Mesodermal cell (in vitro differentiated cells): ENCODE measurements around the gene RUNX2.

Experiments
- H3K27ac ChIP-seq: 2 replicates; pipeline ENCODE4 v1.7.0; 2013; ENCODE audit warnings: mild to moderate bottlenecking, low read depth, low read length, moderate library complexity; ENCODE audit not compliant: severe bottlenecking
- H3K36me3 ChIP-seq: 2 replicates; pipeline ENCODE4 v1.7.1; 2013; ENCODE audit warnings: mild to moderate bottlenecking, low read length, moderate library complexity; ENCODE audit not compliant: control insufficient read depth, insufficient read depth
- H3K4me1 ChIP-seq: one replicate; pipeline ENCODE4 v1.7.1; 2013; ENCODE audit warnings: mild to moderate bottlenecking, low read length; ENCODE audit not compliant: insufficient read depth, control insufficient read depth, poor library complexity, severe bottlenecking
- H3K4me3 ChIP-seq: 2 replicates; pipeline ENCODE4 v1.7.0; 2013; ENCODE audit warnings: low read length, control low read depth, mild to moderate bottlenecking; ENCODE audit not compliant: insufficient read depth, poor library complexity, severe bottlenecking; ENCODE audit errors: extremely low read depth
- H3K9me3 ChIP-seq: 2 replicates; pipeline ENCODE4 v1.7.1; 2013; ENCODE audit warnings: mild to moderate bottlenecking, low read length, moderate library complexity; ENCODE audit not compliant: control insufficient read depth
- whole genome bisulfite sequencing, 2 experiments: methylation state at CpG; one replicate each; pipeline ENCODE4 v1.1.5; 2013; ENCODE audit warnings: missing lambda C conversion rate in 2 of 2; ENCODE audit not compliant: insufficient coverage in 2 of 2; 5-methylcytosine and 5-hydroxymethylcytosine counted together

The RUNX2 gene

GRCh38 chr6:45635284-45635867, 307.2 kb downstream of the RUNX2 start:
- Histone ChIP-seq H3K9me3 (no peaks in the 10 kb centered on the region), H3K4me3 (no peak overlapping the region), H3K4me1 (no peaks in the 10 kb centered on the region), H3K36me3 (no peaks in the 10 kb centered on the region), H3K27ac (no peak overlapping the region)
- 87 to 100% methylated on average over 1 to 7 of the region's 8 CpGs for WGBS, 2 experiments

- 79 to 97% methylated on average over 2 to 3 of the region's 3 CpGs for WGBS, 2 experiments
- Histone ChIP-seq H3K4me3 (no peak overlapping the region), H3K4me1 (no peaks in the 10 kb centered on the region), H3K36me3 (no peaks in the 10 kb centered on the region), H3K9me3 (no peaks in the 10 kb centered on the region), H3K27ac (no peak overlapping the region)
Observed at GRCh38 chr6:45637056-45637455, 308.9 kb downstream of the RUNX2 start.

GRCh38 chr6:45637611-45638257, 309.6 kb downstream of the RUNX2 start:
- Histone ChIP-seq H3K36me3 (no peaks in the 10 kb centered on the region), H3K27ac (no peak overlapping the region), H3K4me3 (no peak overlapping the region), H3K9me3 (no peaks in the 10 kb centered on the region), H3K4me1 (no peaks in the 10 kb centered on the region)
- WGBS, 2 experiments: 89 to 90% methylated on average over 2 to 6 of the region's 7 CpGs

- H3K4me3 ChIP-seq: no peak overlapping the region
- H3K27ac ChIP-seq: no peak overlapping the region
- H3K9me3 ChIP-seq: no peaks in the 10 kb centered on the region
- 86 to 100% methylated on average over 1 of the region's 2 CpGs for whole genome bisulfite sequencing, 2 experiments
- no peaks in the 10 kb centered on the region for H3K4me1 ChIP-seq
- H3K36me3 ChIP-seq: no peaks in the 10 kb centered on the region
Observed at GRCh38 chr6:45640081-45640491, 312.0 kb downstream of the RUNX2 start.

- 79 to 94% methylated on average over 9 to 10 of the region's 13 CpGs for WGBS, 2 experiments
- no peak overlapping the region for H3K4me3 ChIP-seq
- H3K36me3 ChIP-seq: no peaks in the 10 kb centered on the region
Observed at GRCh38 chr6:45640811-45641210, 312.7 kb downstream of the RUNX2 start.

GRCh38 chr6:45642331-45643125, 314.4 kb downstream of the RUNX2 start:
- Histone ChIP-seq H3K27ac (no peak overlapping the region), H3K36me3 (no peaks in the 10 kb centered on the region), H3K9me3 (no peaks in the 10 kb centered on the region), H3K4me3 (no peak overlapping the region), H3K4me1 (peaks cover 4% of the 10 kb centered on the region)
- 91 to 96% methylated on average over 17 to 18 of the region's 20 CpGs for WGBS, 2 experiments

More at GRCh38 chr6:45640811-45641210, 312.7 kb downstream of the RUNX2 start:
- H3K9me3 ChIP-seq: no peaks in the 10 kb centered on the region
- no peak overlapping the region for H3K27ac ChIP-seq
- H3K4me1 ChIP-seq: no peaks in the 10 kb centered on the region

- H3K4me1 ChIP-seq: peaks cover 7% of the 10 kb centered on the region
- no peaks in the 10 kb centered on the region for H3K36me3 ChIP-seq
- no peaks in the 10 kb centered on the region for H3K9me3 ChIP-seq
- WGBS, 2 experiments: 93 to 97% methylated on average over 3 of the region's 3 CpGs
- no peak overlapping the region for H3K4me3 ChIP-seq
- no peak overlapping the region for H3K27ac ChIP-seq
Observed at GRCh38 chr6:45643126-45643525, 315.0 kb downstream of the RUNX2 start.

GRCh38 chr6:45644720-45645119, 316.6 kb downstream of the RUNX2 start:
- Histone ChIP-seq H3K4me1 (peaks cover 12% of the 10 kb centered on the region), H3K9me3 (no peaks in the 10 kb centered on the region), H3K36me3 (no peaks in the 10 kb centered on the region), H3K27ac (no peak overlapping the region), H3K4me3 (no peak overlapping the region)

GRCh38 chr6:45645302-45645701, 317.2 kb downstream of the RUNX2 start:
- 100% methylated on average over 3 of the region's 3 CpGs; no CpG with 5 or more reads in 1 of the 2 experiments for WGBS, 2 experiments
- Histone ChIP-seq H3K4me3 (no peak overlapping the region), H3K4me1 (peaks cover 17% of the 10 kb centered on the region), H3K27ac (no peak overlapping the region), H3K9me3 (no peaks in the 10 kb centered on the region), H3K36me3 (no peaks in the 10 kb centered on the region)

- H3K4me1 ChIP-seq: peaks cover 36% of the 10 kb centered on the region
- 87 to 96% methylated on average over 3 to 4 of the region's 7 CpGs for WGBS, 2 experiments
- no peaks in the 10 kb centered on the region for H3K9me3 ChIP-seq
- H3K27ac ChIP-seq: no peak overlapping the region
- H3K4me3 ChIP-seq: no peak overlapping the region
- H3K36me3 ChIP-seq: no peaks in the 10 kb centered on the region
Observed at GRCh38 chr6:45647341-45648261, 319.5 kb downstream of the RUNX2 start.
